ENCODE results near the gene CHST7.

The CHST7 gene

DNA sequence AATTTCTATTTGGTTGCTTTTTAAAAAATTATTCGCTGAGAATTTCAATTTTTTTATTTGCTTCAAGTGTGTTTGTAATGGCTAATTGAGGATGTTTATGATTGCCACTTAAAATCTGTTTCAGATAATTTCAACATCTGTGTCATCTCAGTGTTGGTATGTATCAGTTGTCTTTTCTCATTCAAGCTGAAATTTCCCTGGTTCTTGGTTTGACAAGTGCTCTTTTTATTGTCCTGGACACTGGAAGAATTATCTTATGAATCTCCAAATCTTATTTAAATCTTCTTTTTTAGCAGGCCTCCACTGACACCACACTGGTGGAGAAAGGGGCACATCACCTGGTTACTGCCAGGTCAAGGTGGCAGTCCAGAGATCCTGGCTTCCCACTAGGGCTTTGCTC lies 21.5 kb downstream of the CHST7 start:
- Histone ChIP-seq H3K79me2 (ENCODE audit: insufficient read depth, low read length) (no peaks in the 10 kb centered on the region), H3K36me3 (ENCODE audit: insufficient read depth, low read length) (no peaks in the 10 kb centered on the region), H3K4me1 (ENCODE audit: insufficient read depth, low read length) (no peaks in the 10 kb centered on the region), H3K9ac (ENCODE audit: low read depth, low read length) (no peak overlapping the region), H3K4me3 (ENCODE audit: low read depth in 1 of 2, low read length in 2 of 2) (no peak overlapping the region), H3K9me3 (ENCODE audit: insufficient read depth, low read length, severe bottlenecking) (no peaks in the 10 kb centered on the region), H3K27ac (ENCODE audit: low read length) (no peak overlapping the region), H4K20me1 (ENCODE audit: insufficient read depth, low read length) (no peaks in the 10 kb centered on the region), H2AFZ (ENCODE audit: low read depth, low read length) (no peak overlapping the region), H3K27me3 (ENCODE audit: insufficient read depth, low read length, poor library complexity) (no peaks in the 10 kb centered on the region), H3K4me2 (ENCODE audit: insufficient read depth, low read length) (no peak overlapping the region)
- no peak for ATAC-seq (ENCODE audit: insufficient read depth, low read depth)
- TF ChIP-seq EZH2 (IDR thresholded peaks at IDR 0.05; ENCODE audit: borderline replicate concordance, low read depth, low read length, severe bottlenecking): no peak
- TF ChIP-seq, protein P1, sequence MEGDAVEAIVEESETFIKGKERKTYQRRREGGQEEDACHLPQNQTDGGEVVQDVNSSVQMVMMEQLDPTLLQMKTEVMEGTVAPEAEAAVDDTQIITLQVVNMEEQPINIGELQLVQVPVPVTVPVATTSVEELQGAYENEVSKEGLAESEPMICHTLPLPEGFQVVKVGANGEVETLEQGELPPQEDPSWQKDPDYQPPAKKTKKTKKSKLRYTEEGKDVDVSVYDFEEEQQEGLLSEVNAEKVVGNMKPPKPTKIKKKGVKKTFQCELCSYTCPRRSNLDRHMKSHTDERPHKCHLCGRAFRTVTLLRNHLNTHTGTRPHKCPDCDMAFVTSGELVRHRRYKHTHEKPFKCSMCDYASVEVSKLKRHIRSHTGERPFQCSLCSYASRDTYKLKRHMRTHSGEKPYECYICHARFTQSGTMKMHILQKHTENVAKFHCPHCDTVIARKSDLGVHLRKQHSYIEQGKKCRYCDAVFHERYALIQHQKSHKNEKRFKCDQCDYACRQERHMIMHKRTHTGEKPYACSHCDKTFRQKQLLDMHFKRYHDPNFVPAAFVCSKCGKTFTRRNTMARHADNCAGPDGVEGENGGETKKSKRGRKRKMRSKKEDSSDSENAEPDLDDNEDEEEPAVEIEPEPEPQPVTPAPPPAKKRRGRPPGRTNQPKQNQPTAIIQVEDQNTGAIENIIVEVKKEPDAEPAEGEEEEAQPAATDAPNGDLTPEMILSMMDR (IDR thresholded peaks at IDR 0.05; ENCODE audit: borderline replicate concordance, extremely low read depth, low read length, poor library complexity, severe bottlenecking): no peak
- DNase-seq: no peak

DNA sequence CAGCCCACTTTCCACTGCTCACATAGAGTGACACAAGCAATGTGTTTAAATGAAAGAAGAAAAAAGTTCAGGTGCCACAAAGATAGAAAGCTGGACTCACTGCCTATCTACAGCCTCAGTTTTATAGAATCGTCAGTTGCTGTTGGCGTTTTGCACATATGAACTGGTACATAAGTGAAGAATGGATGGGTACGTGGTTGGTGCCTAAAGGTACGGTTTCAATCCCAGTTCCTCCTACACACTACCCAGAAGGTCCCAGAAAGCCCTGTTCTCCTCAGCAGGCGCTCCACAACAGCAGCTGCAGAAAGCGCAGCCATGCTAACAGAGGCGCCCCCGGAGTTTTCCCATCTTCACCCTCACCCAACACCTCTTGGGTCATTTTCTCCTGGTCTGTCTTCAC lies 23.6 kb downstream of the CHST7 start:
- Histone ChIP-seq H3K9ac (ENCODE audit: low read depth, low read length) (no peak overlapping the region), H2AFZ (ENCODE audit: low read depth, low read length) (no peak overlapping the region), H3K36me3 (ENCODE audit: insufficient read depth, low read length) (no peaks in the 10 kb centered on the region), H3K4me3 (ENCODE audit: low read depth in 1 of 2, low read length in 2 of 2) (no peak overlapping the region), H3K27me3 (ENCODE audit: insufficient read depth, low read length, poor library complexity) (no peaks in the 10 kb centered on the region), H3K9me3 (ENCODE audit: insufficient read depth, low read length, severe bottlenecking) (no peaks in the 10 kb centered on the region), H3K27ac (ENCODE audit: low read length) (no peak overlapping the region), H3K4me1 (ENCODE audit: insufficient read depth, low read length) (no peaks in the 10 kb centered on the region), H3K79me2 (ENCODE audit: insufficient read depth, low read length) (no peaks in the 10 kb centered on the region), H3K4me2 (ENCODE audit: insufficient read depth, low read length) (no peak overlapping the region), H4K20me1 (ENCODE audit: insufficient read depth, low read length) (no peaks in the 10 kb centered on the region)
- TF ChIP-seq EZH2 (IDR thresholded peaks at IDR 0.05; ENCODE audit: borderline replicate concordance, low read depth, low read length, severe bottlenecking): no peak
- TF ChIP-seq, protein P1 (IDR thresholded peaks at IDR 0.05; ENCODE audit: borderline replicate concordance, extremely low read depth, low read length, poor library complexity, severe bottlenecking): no peak
- DNase-seq (no peak), ATAC-seq (ENCODE audit: insufficient read depth, low read depth) (no peak)

DNA sequence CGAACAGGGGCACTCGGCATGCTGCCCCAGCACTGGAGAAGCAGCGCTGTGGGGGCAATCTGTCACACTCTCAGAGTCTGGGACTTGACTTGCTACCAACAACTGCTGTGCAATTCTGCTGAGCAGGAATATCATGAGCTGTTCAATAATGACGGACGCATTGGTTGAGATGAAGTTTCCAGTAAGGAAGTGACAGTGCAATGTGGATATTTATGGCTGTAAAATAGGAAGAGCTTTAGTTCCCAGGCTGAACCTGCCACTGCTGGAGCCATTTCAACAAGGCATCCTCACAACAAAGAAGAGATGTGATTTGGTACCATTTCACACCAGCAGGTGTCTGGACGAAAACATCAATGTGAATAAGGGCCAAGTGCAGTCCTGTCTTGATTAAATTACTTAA lies 24.2 kb downstream of the CHST7 start:
- H3K4me1 ChIP-seq (ENCODE audit: insufficient read depth, low read length): no peaks in the 10 kb centered on the region
- H3K4me3 ChIP-seq (ENCODE audit: low read depth in 1 of 2, low read length in 2 of 2): no peak overlapping the region
- TF ChIP-seq EZH2 (IDR thresholded peaks at IDR 0.05; ENCODE audit: borderline replicate concordance, low read depth, low read length, severe bottlenecking): no peak
- no peak for ATAC-seq (ENCODE audit: insufficient read depth, low read depth)
- no peak overlapping the region for H2AFZ ChIP-seq (ENCODE audit: low read depth, low read length)
- no peaks in the 10 kb centered on the region for H3K27me3 ChIP-seq (ENCODE audit: insufficient read depth, low read length, poor library complexity)
- H3K36me3 ChIP-seq (ENCODE audit: insufficient read depth, low read length): no peaks in the 10 kb centered on the region
- no peak overlapping the region for H3K9ac ChIP-seq (ENCODE audit: low read depth, low read length)
- no peaks in the 10 kb centered on the region for H3K79me2 ChIP-seq (ENCODE audit: insufficient read depth, low read length)
- no peaks in the 10 kb centered on the region for H3K9me3 ChIP-seq (ENCODE audit: insufficient read depth, low read length, severe bottlenecking)
- DNase-seq: no peak
- no peak overlapping the region for H3K4me2 ChIP-seq (ENCODE audit: insufficient read depth, low read length)
- H4K20me1 ChIP-seq (ENCODE audit: insufficient read depth, low read length): no peaks in the 10 kb centered on the region
- no peak overlapping the region for H3K27ac ChIP-seq (ENCODE audit: low read length)

DNA sequence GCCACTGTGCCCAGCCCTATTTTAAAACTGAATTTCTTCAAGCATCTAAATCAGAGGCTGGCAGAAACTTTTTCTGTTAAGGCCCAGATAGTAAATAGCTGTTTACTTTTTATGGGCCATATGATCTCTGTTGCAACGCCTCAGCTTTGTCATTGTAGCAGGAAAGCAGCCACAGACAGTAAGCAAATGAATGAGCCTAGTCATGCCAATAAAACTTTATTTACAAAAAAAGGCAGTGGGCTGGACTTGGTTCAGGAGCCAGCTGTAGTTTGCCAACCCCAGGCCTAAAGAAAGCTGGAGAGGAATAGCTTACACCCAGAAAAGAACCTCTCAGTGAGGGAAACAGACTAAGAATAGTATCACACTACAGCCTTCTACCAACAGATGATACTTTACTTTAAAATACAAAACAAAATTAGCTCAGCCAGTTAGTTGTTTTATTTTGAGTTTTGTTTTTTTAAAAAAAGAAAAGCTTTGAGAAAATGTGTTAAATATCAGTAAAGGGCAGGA lies 25.5 kb downstream of the CHST7 start:
- TF ChIP-seq EZH2 (IDR thresholded peaks at IDR 0.05; ENCODE audit: borderline replicate concordance, low read depth, low read length, severe bottlenecking): no peak
- TF ChIP-seq, protein P1 (IDR thresholded peaks at IDR 0.05; ENCODE audit: borderline replicate concordance, extremely low read depth, low read length, poor library complexity, severe bottlenecking): no peak
- Histone ChIP-seq H3K4me3 (ENCODE audit: low read depth in 1 of 2, low read length in 2 of 2) (no peak overlapping the region), H3K36me3 (ENCODE audit: insufficient read depth, low read length) (no peaks in the 10 kb centered on the region), H3K4me1 (ENCODE audit: insufficient read depth, low read length) (no peaks in the 10 kb centered on the region), H4K20me1 (ENCODE audit: insufficient read depth, low read length) (no peaks in the 10 kb centered on the region), H3K27ac (ENCODE audit: low read length) (no peak overlapping the region), H3K79me2 (ENCODE audit: insufficient read depth, low read length) (no peaks in the 10 kb centered on the region), H2AFZ (ENCODE audit: low read depth, low read length) (no peak overlapping the region), H3K27me3 (ENCODE audit: insufficient read depth, low read length, poor library complexity) (no peaks in the 10 kb centered on the region), H3K9me3 (ENCODE audit: insufficient read depth, low read length, severe bottlenecking) (no peaks in the 10 kb centered on the region), H3K4me2 (ENCODE audit: insufficient read depth, low read length) (no peak overlapping the region), H3K9ac (ENCODE audit: low read depth, low read length) (no peak overlapping the region)
- ATAC-seq (ENCODE audit: insufficient read depth, low read depth): no peak
- no peak for DNase-seq

Data from DND-41 (cell line).